GM12878 (cell line): ENCODE measurements around the gene TMPRSS13.

Experiments
- CREM ChIP-seq: IDR thresholded peaks from 2 replicates; pipeline ENCODE4 v1.6.1; 2014; ENCODE audit warnings: antibody characterized with exemption, low read depth
- EGR1 ChIP-seq, 2 experiments: IDR thresholded peaks; 1 replicate in 1 of 2; 2 replicates in 1 of 2; pipeline ENCODE4 v1.6.1; 2011 to 2012; ENCODE audit warnings: low read depth in 2 of 2, low read length in 2 of 2, borderline replicate concordance in 1 of 2, mild to moderate bottlenecking in 1 of 2, moderate library complexity in 1 of 2
- EZH2 ChIP-seq: IDR thresholded peaks from 2 replicates; pipeline ENCODE4 v1.6.1; 2012; ENCODE audit warnings: low read depth, mild to moderate bottlenecking, control low read depth, inconsistent platforms, low read length, borderline replicate concordance; ENCODE audit not compliant: control insufficient read depth
- IKZF2 ChIP-seq, 2 experiments: fragments of 450-650 bp; IDR thresholded peaks; 2 replicates each; pipeline ENCODE4 v1.6.1; 2017; ENCODE audit warnings: mild to moderate bottlenecking in 2 of 2, moderate library complexity in 2 of 2
- MEF2A ChIP-seq: IDR thresholded peaks from 2 replicates; pipeline ENCODE4 v1.6.1; 2011; ENCODE audit warnings: low read depth, mild to moderate bottlenecking, low read length, moderate library complexity; ENCODE audit not compliant: insufficient read depth
- MYB ChIP-seq: fragments of 150-350 bp; IDR thresholded peaks from 2 replicates; pipeline ENCODE4 v1.6.1; 2014; ENCODE audit warnings: mild to moderate bottlenecking, low read depth, low read length, borderline replicate concordance
- POLR2A ChIP-seq: IDR thresholded peaks from 2 replicates; pipeline ENCODE4 v1.6.1; 2011; ENCODE audit warnings: low read depth, mild to moderate bottlenecking, low read length
- POLR2AphosphoS2 ChIP-seq: IDR thresholded peaks from 2 replicates; pipeline ENCODE4 v1.6.1; 2011; ENCODE audit warnings: low read depth, mild to moderate bottlenecking, low read length, improper control_type of control experiment, moderate library complexity
- POLR2AphosphoS5 ChIP-seq: IDR thresholded peaks from 2 replicates; pipeline ENCODE4 v1.6.1; 2011; ENCODE audit warnings: mild to moderate bottlenecking, low read length, inconsistent platforms
- SRF ChIP-seq, 2 experiments: IDR thresholded peaks; 2 replicates each; pipeline ENCODE4 v1.6.1; 2011; ENCODE audit warnings: low read depth in 2 of 2, low read length in 2 of 2, mild to moderate bottlenecking in 1 of 2, moderate library complexity in 1 of 2
- SUPT20H ChIP-seq: IDR thresholded peaks from 2 replicates; pipeline ENCODE4 v1.6.1; 2011; ENCODE audit warnings: low read depth, mild to moderate bottlenecking, low read length, moderate library complexity, borderline replicate concordance; ENCODE audit not compliant: control insufficient read depth
- USF2 ChIP-seq: IDR thresholded peaks from 2 replicates; pipeline ENCODE4 v1.6.1; 2011; ENCODE audit warnings: low read depth, low read length, improper control_type of control experiment, borderline replicate concordance
- TF ChIP-seq, protein P1 (sequence below), 3 experiments: IDR thresholded peaks in 2 of 3; conservative IDR thresholded peaks in 1 of 3; 2 replicates each; pipeline ENCODE4 v1.5.1; 2011; ENCODE audit warnings: low read depth in 3 of 3, low read length in 3 of 3, mild to moderate bottlenecking in 3 of 3, control low read depth in 2 of 3, moderate library complexity in 2 of 3, inconsistent platforms in 1 of 3, mixed read lengths in 1 of 3; ENCODE audit not compliant: control insufficient read depth in 2 of 3, insufficient read depth in 1 of 3; ENCODE audit errors: extremely low read depth in 1 of 3
- TF ChIP-seq, protein P2 (sequence below): fragments of 450-650 bp; IDR thresholded peaks from 2 replicates; pipeline ENCODE4 v1.6.1; 2016; ENCODE audit warnings: mild to moderate bottlenecking

DNA sequence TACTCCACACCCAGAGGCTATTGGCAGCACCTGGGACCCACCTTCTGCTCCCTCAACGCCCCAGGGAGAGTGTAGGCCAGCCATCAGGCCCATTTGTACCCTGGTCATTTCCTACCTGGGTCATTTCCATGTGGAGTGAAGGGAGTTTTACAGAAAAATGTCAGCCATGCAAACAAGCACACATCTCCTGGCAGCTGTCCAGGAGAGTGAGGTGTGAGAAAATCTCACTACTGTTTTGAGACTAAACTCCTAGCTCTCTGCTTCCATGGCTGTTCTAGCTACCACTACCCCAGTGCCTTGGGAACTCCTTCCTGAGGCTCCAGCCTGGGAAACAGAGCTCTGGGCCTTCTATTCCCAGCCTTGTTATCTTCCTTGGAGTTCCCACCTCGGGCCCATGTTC lies 2.8 kb upstream of the TMPRSS13 start:
- TF ChIP-seq, protein P1, sequence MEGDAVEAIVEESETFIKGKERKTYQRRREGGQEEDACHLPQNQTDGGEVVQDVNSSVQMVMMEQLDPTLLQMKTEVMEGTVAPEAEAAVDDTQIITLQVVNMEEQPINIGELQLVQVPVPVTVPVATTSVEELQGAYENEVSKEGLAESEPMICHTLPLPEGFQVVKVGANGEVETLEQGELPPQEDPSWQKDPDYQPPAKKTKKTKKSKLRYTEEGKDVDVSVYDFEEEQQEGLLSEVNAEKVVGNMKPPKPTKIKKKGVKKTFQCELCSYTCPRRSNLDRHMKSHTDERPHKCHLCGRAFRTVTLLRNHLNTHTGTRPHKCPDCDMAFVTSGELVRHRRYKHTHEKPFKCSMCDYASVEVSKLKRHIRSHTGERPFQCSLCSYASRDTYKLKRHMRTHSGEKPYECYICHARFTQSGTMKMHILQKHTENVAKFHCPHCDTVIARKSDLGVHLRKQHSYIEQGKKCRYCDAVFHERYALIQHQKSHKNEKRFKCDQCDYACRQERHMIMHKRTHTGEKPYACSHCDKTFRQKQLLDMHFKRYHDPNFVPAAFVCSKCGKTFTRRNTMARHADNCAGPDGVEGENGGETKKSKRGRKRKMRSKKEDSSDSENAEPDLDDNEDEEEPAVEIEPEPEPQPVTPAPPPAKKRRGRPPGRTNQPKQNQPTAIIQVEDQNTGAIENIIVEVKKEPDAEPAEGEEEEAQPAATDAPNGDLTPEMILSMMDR (IDR thresholded peaks at IDR 0.05 in 2 of 3, conservative IDR thresholded peaks at IDR 0.05 in 1 of 3; ENCODE audit: control insufficient read depth in 2 of 3, extremely low read depth in 1 of 3, insufficient read depth in 1 of 3, low read depth in 3 of 3, low read length in 3 of 3): no peak
- TF ChIP-seq MYB: no peak
- TF ChIP-seq POLR2A: no peak
- TF ChIP-seq MEF2A: no peak
- no peak for TF ChIP-seq SUPT20H
- no peak for TF ChIP-seq EGR1 (IDR thresholded peaks at IDR 0.05; ENCODE audit: borderline replicate concordance in 1 of 2, low read depth in 2 of 2, low read length in 2 of 2)
- no peak for TF ChIP-seq EZH2
- TF ChIP-seq USF2: no peak
- no peak for TF ChIP-seq SRF (IDR thresholded peaks at IDR 0.05; ENCODE audit: low read depth in 2 of 2, low read length in 2 of 2)
- TF ChIP-seq POLR2AphosphoS2: no peak
- TF ChIP-seq, protein P2, sequence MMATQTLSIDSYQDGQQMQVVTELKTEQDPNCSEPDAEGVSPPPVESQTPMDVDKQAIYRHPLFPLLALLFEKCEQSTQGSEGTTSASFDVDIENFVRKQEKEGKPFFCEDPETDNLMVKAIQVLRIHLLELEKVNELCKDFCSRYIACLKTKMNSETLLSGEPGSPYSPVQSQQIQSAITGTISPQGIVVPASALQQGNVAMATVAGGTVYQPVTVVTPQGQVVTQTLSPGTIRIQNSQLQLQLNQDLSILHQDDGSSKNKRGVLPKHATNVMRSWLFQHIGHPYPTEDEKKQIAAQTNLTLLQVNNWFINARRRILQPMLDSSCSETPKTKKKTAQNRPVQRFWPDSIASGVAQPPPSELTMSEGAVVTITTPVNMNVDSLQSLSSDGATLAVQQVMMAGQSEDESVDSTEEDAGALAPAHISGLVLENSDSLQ: no peak; the same call in 1 of the 2 replicates
- no peak for TF ChIP-seq CREM
- no peak for TF ChIP-seq POLR2AphosphoS5
- TF ChIP-seq IKZF2 (IDR thresholded peaks at IDR 0.05): peak; percentile 81
